ENCODE data around the gene CUEDC1.

Gene CUEDC1

GRCh38 chr17:57914273-57915142 is 40.7 kb downstream of the CUEDC1 start:
- H3K4me1 ChIP-seq (ENCODE audit: insufficient read depth, low read length) = peaks cover 59% of the 10 kb centered on the region
- no peaks in the 10 kb centered on the region for H3K36me3 ChIP-seq (ENCODE audit: insufficient read depth, low read length)
- H3K9me3 ChIP-seq (ENCODE audit: control insufficient read depth, insufficient read depth, low read length) = no peaks in the 10 kb centered on the region
- no peak overlapping the region for H3K9ac ChIP-seq (ENCODE audit: low read depth, low read length)

GRCh38 chr17:57913575-57914272 is 41.5 kb downstream of the CUEDC1 start:
- Histone ChIP-seq H3K9me3 (ENCODE audit: control insufficient read depth, insufficient read depth, low read length) (no peaks in the 10 kb centered on the region), H3K9ac (ENCODE audit: low read depth, low read length) (no peak overlapping the region), H3K36me3 (ENCODE audit: insufficient read depth, low read length) (no peaks in the 10 kb centered on the region), H3K4me1 (ENCODE audit: insufficient read depth, low read length) (peaks cover 63% of the 10 kb centered on the region)

GRCh38 chr17:57911834-57912673 is 43.2 kb downstream of the CUEDC1 start:
- Histone ChIP-seq H3K9me3 (ENCODE audit: control insufficient read depth, insufficient read depth, low read length) (no peaks in the 10 kb centered on the region), H3K36me3 (ENCODE audit: insufficient read depth, low read length) (no peaks in the 10 kb centered on the region), H3K9ac (ENCODE audit: low read depth, low read length) (no peak overlapping the region), H3K4me1 (ENCODE audit: insufficient read depth, low read length) (peaks cover 53% of the 10 kb centered on the region)

- H3K9me3 ChIP-seq (ENCODE audit: control insufficient read depth, insufficient read depth, low read length) = no peaks in the 10 kb centered on the region
- no peak overlapping the region for H3K9ac ChIP-seq (ENCODE audit: low read depth, low read length)
- H3K36me3 ChIP-seq (ENCODE audit: insufficient read depth, low read length) = no peaks in the 10 kb centered on the region
- peaks cover 42% of the 10 kb centered on the region for H3K4me1 ChIP-seq (ENCODE audit: insufficient read depth, low read length)
Observed at GRCh38 chr17:57910462-57911420, 44.5 kb downstream of the CUEDC1 start.

GRCh38 chr17:57909551-57909950 is 45.7 kb downstream of the CUEDC1 start:
- H3K9ac ChIP-seq (ENCODE audit: low read depth, low read length) = no peak overlapping the region
- H3K36me3 ChIP-seq (ENCODE audit: insufficient read depth, low read length) = no peaks in the 10 kb centered on the region
- H3K4me1 ChIP-seq (ENCODE audit: insufficient read depth, low read length) = peaks cover 43% of the 10 kb centered on the region
- no peaks in the 10 kb centered on the region for H3K9me3 ChIP-seq (ENCODE audit: control insufficient read depth, insufficient read depth, low read length)

- H3K9ac ChIP-seq (ENCODE audit: low read depth, low read length) = no peak overlapping the region
- no peaks in the 10 kb centered on the region for H3K36me3 ChIP-seq (ENCODE audit: insufficient read depth, low read length)
- no peaks in the 10 kb centered on the region for H3K9me3 ChIP-seq (ENCODE audit: control insufficient read depth, insufficient read depth, low read length)
- H3K4me1 ChIP-seq (ENCODE audit: insufficient read depth, low read length) = peaks cover 44% of the 10 kb centered on the region
Observed at GRCh38 chr17:57908278-57908677, 46.9 kb downstream of the CUEDC1 start.

- no peaks in the 10 kb centered on the region for H3K9me3 ChIP-seq (ENCODE audit: control insufficient read depth, insufficient read depth, low read length)
- no peak overlapping the region for H3K9ac ChIP-seq (ENCODE audit: low read depth, low read length)
- H3K4me1 ChIP-seq (ENCODE audit: insufficient read depth, low read length) = peaks cover 53% of the 10 kb centered on the region
- no peaks in the 10 kb centered on the region for H3K36me3 ChIP-seq (ENCODE audit: insufficient read depth, low read length)
Observed at GRCh38 chr17:57906910-57907309, 48.3 kb downstream of the CUEDC1 start.

GRCh38 chr17:57905875-57906455 is 49.2 kb downstream of the CUEDC1 start:
- Histone ChIP-seq H3K9me3 (ENCODE audit: control insufficient read depth, insufficient read depth, low read length) (no peaks in the 10 kb centered on the region), H3K9ac (ENCODE audit: low read depth, low read length) (no peak overlapping the region), H3K36me3 (ENCODE audit: insufficient read depth, low read length) (no peaks in the 10 kb centered on the region), H3K4me1 (ENCODE audit: insufficient read depth, low read length) (peaks cover 50% of the 10 kb centered on the region)

GRCh38 chr17:57903961-57904360 is 51.3 kb downstream of the CUEDC1 start:
- H3K4me1 ChIP-seq (ENCODE audit: insufficient read depth, low read length) = peaks cover 52% of the 10 kb centered on the region
- H3K36me3 ChIP-seq (ENCODE audit: insufficient read depth, low read length) = no peaks in the 10 kb centered on the region
- H3K9me3 ChIP-seq (ENCODE audit: control insufficient read depth, insufficient read depth, low read length) = no peaks in the 10 kb centered on the region
- no peak overlapping the region for H3K9ac ChIP-seq (ENCODE audit: low read depth, low read length)

GRCh38 chr17:57902800-57903759 is 52.1 kb downstream of the CUEDC1 start:
- no peaks in the 10 kb centered on the region for H3K9me3 ChIP-seq (ENCODE audit: control insufficient read depth, insufficient read depth, low read length)
- H3K9ac ChIP-seq (ENCODE audit: low read depth, low read length) = no peak overlapping the region
- H3K4me1 ChIP-seq (ENCODE audit: insufficient read depth, low read length) = peaks cover 60% of the 10 kb centered on the region
- no peaks in the 10 kb centered on the region for H3K36me3 ChIP-seq (ENCODE audit: insufficient read depth, low read length)

GRCh38 chr17:57902117-57902799 is 53.0 kb downstream of the CUEDC1 start:
- no peak overlapping the region for H3K9ac ChIP-seq (ENCODE audit: low read depth, low read length)
- H3K36me3 ChIP-seq (ENCODE audit: insufficient read depth, low read length) = no peaks in the 10 kb centered on the region
- no peaks in the 10 kb centered on the region for H3K9me3 ChIP-seq (ENCODE audit: control insufficient read depth, insufficient read depth, low read length)
- peaks cover 63% of the 10 kb centered on the region for H3K4me1 ChIP-seq (ENCODE audit: insufficient read depth, low read length)

Data from ES-I3 (cell line).